GM23338 (cell line): Measurements from ENCODE around the gene SERPINA3. TPM values are rescaled to one million over a fixed set of nuclear protein-coding genes. Genes with fewer than 3 reads are reported as not detected.

Source experiments
- ATAC-seq: fragments of 200-7000 bp; cut with Tn5 transposase; 3 replicates; pipeline ENCODE4 v1.9.1; 2020
- DNase-seq: peaks from one replicate; pipeline ENCODE4 v3.0.0-alpha.2; 2015; ENCODE audit warnings: low spot score
- H2AFZ ChIP-seq: fragments of 200-600 bp; sonication (generic); 2 replicates; pipeline ENCODE4 v1.8.0; 2016; ENCODE audit warnings: antibody characterized with exemption, mild to moderate bottlenecking, moderate library complexity
- H3F3A ChIP-seq: fragments of 200-600 bp; sonication (generic); replicated peaks from 2 replicates; pipeline ENCODE4 v1.8.0; 2017; ENCODE audit warnings: antibody characterized with exemption, mixed run types, low read depth
- H3K27ac ChIP-seq: fragments of 200-600 bp; sonication (generic); 2 replicates; pipeline ENCODE4 v1.6.1; 2016; ENCODE audit warnings: low read depth
- H3K27me3 ChIP-seq: fragments of 200-600 bp; sonication (generic); 2 replicates; pipeline ENCODE4 v1.8.0; 2016; ENCODE audit warnings: mild to moderate bottlenecking, mixed run types, moderate library complexity; ENCODE audit not compliant: insufficient read depth
- H3K36me3 ChIP-seq: fragments of 200-600 bp; sonication (generic); 2 replicates; pipeline ENCODE4 v1.8.0; 2016; ENCODE audit warnings: mild to moderate bottlenecking; ENCODE audit not compliant: insufficient read depth
- H3K4me1 ChIP-seq: fragments of 200-600 bp; sonication (generic); 2 replicates; pipeline ENCODE4 v1.8.0; 2016; ENCODE audit warnings: mild to moderate bottlenecking, moderate library complexity; ENCODE audit not compliant: insufficient read depth
- H3K4me2 ChIP-seq: fragments of 200-600 bp; sonication (generic); 2 replicates; pipeline ENCODE4 v1.7.1; 2017; ENCODE audit warnings: mixed run types
- H3K4me3 ChIP-seq: fragments of 200-600 bp; sonication (generic); 2 replicates; pipeline ENCODE4 v1.6.1; 2016; ENCODE audit warnings: mixed run types
- H3K79me2 ChIP-seq: fragments of 200-600 bp; sonication (generic); replicated peaks from 2 replicates; pipeline ENCODE4 v1.8.0; 2017; ENCODE audit warnings: mild to moderate bottlenecking; ENCODE audit not compliant: insufficient read depth
- H3K9me2 ChIP-seq: fragments of 200-600 bp; sonication (generic); 2 replicates; pipeline ENCODE4 v1.8.0; 2017; ENCODE audit not compliant: insufficient read depth
- H4K20me1 ChIP-seq: fragments of 200-600 bp; sonication (generic); replicated peaks from 2 replicates; pipeline ENCODE4 v1.8.0; 2017; ENCODE audit warnings: mild to moderate bottlenecking; ENCODE audit not compliant: insufficient read depth
- H3K27ac Mint-ChIP-seq: 2 replicates; pipeline ENCODE4 v1.8.0; 2020; ENCODE audit warnings: inconsistent platforms, mild to moderate bottlenecking, moderate library complexity, mixed read lengths
- H3K27me3 Mint-ChIP-seq: 3 replicates; pipeline ENCODE4 v1.8.0; 2022; ENCODE audit warnings: low read depth, mild to moderate bottlenecking, moderate library complexity, mixed read lengths, inconsistent platforms; ENCODE audit not compliant: insufficient read depth, poor library complexity
- H3K36me3 Mint-ChIP-seq: 3 replicates; pipeline ENCODE4 v1.8.0; 2021; ENCODE audit warnings: low read depth, mild to moderate bottlenecking, inconsistent platforms, moderate library complexity, mixed read lengths
- H3K4me1 Mint-ChIP-seq: 3 replicates; pipeline ENCODE4 v1.8.0; 2020; ENCODE audit warnings: mild to moderate bottlenecking, inconsistent platforms, mixed read lengths
- H3K4me3 Mint-ChIP-seq: 3 replicates; pipeline ENCODE4 v1.8.0; 2021; ENCODE audit warnings: moderate library complexity, mild to moderate bottlenecking, inconsistent platforms, mixed read lengths
- H3K9me3 Mint-ChIP-seq: 3 replicates; pipeline ENCODE4 v1.8.0; 2020; ENCODE audit warnings: moderate library complexity, mild to moderate bottlenecking, inconsistent platforms, mixed read lengths
- CREB1 ChIP-seq: fragments of 250-450 bp; sonication (Bioruptor Pico); IDR thresholded peaks from 2 replicates; pipeline ENCODE4 v1.5.0; 2020; ENCODE audit warnings: low read depth, mild to moderate bottlenecking, moderate library complexity
- CTCF ChIP-seq, 2 experiments: fragments of 200-600 bp in 1 of 2; sonication (generic) in 1 of 2; conservative IDR thresholded peaks; 2 replicates each; pipeline versions ENCODE4 v1.5.1 to v1.6.1; 2016 to 2017; ENCODE audit warnings: antibody characterized with exemption in 2 of 2, low read depth in 2 of 2, mild to moderate bottlenecking in 2 of 2, moderate library complexity in 1 of 2
- EZH2 ChIP-seq: fragments of 200-600 bp; sonication (generic); IDR thresholded peaks from one replicate; pipeline ENCODE4 v1.8.0; 2017; ENCODE audit warnings: antibody characterized with exemption, mild to moderate bottlenecking, low read depth; ENCODE audit not compliant: unreplicated experiment
- EZH2phosphoT487 ChIP-seq: fragments of 200-600 bp; sonication (generic); IDR thresholded peaks from one replicate; pipeline ENCODE4 v1.8.1; 2018; ENCODE audit warnings: antibody characterized with exemption; ENCODE audit not compliant: unreplicated experiment
- JUNB ChIP-seq: IDR thresholded peaks from one replicate; pipeline ENCODE4 v1.6.1; 2016; ENCODE audit warnings: antibody characterized with exemption; ENCODE audit not compliant: unreplicated experiment
- NANOG ChIP-seq: IDR thresholded peaks from 2 replicates; pipeline ENCODE4 v1.6.1; 2016; ENCODE audit warnings: antibody characterized with exemption, borderline replicate concordance
- POLR2AphosphoS5 ChIP-seq: IDR thresholded peaks from 2 replicates; pipeline ENCODE4 v1.6.1; 2016; ENCODE audit warnings: antibody characterized with exemption, low read depth
- REST ChIP-seq: IDR thresholded peaks from one replicate; pipeline ENCODE4 v1.6.1; 2018; ENCODE audit warnings: antibody characterized with exemption; ENCODE audit not compliant: unreplicated experiment
- STAT1 ChIP-seq: IDR thresholded peaks from one replicate; pipeline ENCODE4 v1.6.1; 2016; ENCODE audit warnings: antibody characterized with exemption; ENCODE audit not compliant: unreplicated experiment
- ZNF114 ChIP-seq: fragments of 250-450 bp; sonication (Bioruptor Pico); IDR thresholded peaks from 2 replicates; pipeline ENCODE4 v1.5.0; 2020; ENCODE audit warnings: mild to moderate bottlenecking, moderate library complexity
- ZNF331 ChIP-seq: fragments of 250-450 bp; sonication (Bioruptor Pico); IDR thresholded peaks from 2 replicates; pipeline ENCODE4 v1.5.0; 2020; ENCODE audit warnings: low read depth, mild to moderate bottlenecking, moderate library complexity
- polyA plus RNA-seq: library from polyadenylated mRNA; unstranded; fragments of >200 nt; fragmentation: Nextera tagmentation; extraction: Ambion mirVana; gene quantifications from 2 replicates; pipeline ENCODE4 v1.2.1, GENCODE V29; 2016
- total RNA-seq: library from RNA; depleted of rRNA; stranded (reverse); fragments of >200 nt; shearing (Covaris generic); gene quantifications from 2 replicates; pipeline ENCODE4 v1.2.3, GENCODE V29; 2014
- TF ChIP-seq, protein P1 (sequence below): fragments of 250-450 bp; sonication (Bioruptor Pico); IDR thresholded peaks from 2 replicates; pipeline ENCODE4 v1.5.0; 2020; ENCODE audit warnings: mild to moderate bottlenecking, moderate library complexity
- TF ChIP-seq, protein P2 (sequence below): IDR thresholded peaks from 2 replicates; pipeline ENCODE4 v1.6.1; 2016; ENCODE audit warnings: antibody characterized with exemption

Gene SERPINA3
- total and polyA plus RNA-seq, 2 experiments from 2014 or later: not detected

- Mint-ChIP-seq H3K36me3 (no peaks in the 10 kb centered on the region; the same call in 2 of the 3 replicates), H3K27ac (no peak overlapping the region), H3K4me3 (no peak overlapping the region), H3K9me3 (peaks cover 13% of the 10 kb centered on the region; the same call in 2 of the 3 replicates), H3K4me1 (no peaks in the 10 kb centered on the region; the same call in 2 of the 3 replicates), H3K27me3 (peaks cover 4% of the 10 kb centered on the region)
- Histone ChIP-seq H2AFZ (no peak overlapping the region), H3K4me3 (no peak overlapping the region), H4K20me1 (no peaks in the 10 kb centered on the region), H3K27me3 (no peaks in the 10 kb centered on the region), H3K79me2 (no peaks in the 10 kb centered on the region), H3K4me2 (no peak overlapping the region), H3K4me1 (no peaks in the 10 kb centered on the region), H3K9me2 (no peaks in the 10 kb centered on the region; the same call in 1 of the 2 replicates), H3K27ac (no peak overlapping the region), H3F3A (no peaks in the 10 kb centered on the region), H3K36me3 (no peaks in the 10 kb centered on the region)
- no peak for ATAC-seq
- no peak for DNase-seq
- TF ChIP-seq ZNF114 (CRISPR knock-in tag) (no peak), STAT1 (no peak), CTCF (conservative IDR thresholded peaks at IDR 0.05; ENCODE audit: low read depth in 2 of 2) (no peak), NANOG (no peak), JUNB (no peak), REST (no peak), EZH2phosphoT487 (no peak), ZNF331 (CRISPR knock-in tag) (no peak), POLR2AphosphoS5 (no peak), EZH2 (no peak), CREB1 (CRISPR knock-in tag) (no peak)
- TF ChIP-seq, protein P1, sequence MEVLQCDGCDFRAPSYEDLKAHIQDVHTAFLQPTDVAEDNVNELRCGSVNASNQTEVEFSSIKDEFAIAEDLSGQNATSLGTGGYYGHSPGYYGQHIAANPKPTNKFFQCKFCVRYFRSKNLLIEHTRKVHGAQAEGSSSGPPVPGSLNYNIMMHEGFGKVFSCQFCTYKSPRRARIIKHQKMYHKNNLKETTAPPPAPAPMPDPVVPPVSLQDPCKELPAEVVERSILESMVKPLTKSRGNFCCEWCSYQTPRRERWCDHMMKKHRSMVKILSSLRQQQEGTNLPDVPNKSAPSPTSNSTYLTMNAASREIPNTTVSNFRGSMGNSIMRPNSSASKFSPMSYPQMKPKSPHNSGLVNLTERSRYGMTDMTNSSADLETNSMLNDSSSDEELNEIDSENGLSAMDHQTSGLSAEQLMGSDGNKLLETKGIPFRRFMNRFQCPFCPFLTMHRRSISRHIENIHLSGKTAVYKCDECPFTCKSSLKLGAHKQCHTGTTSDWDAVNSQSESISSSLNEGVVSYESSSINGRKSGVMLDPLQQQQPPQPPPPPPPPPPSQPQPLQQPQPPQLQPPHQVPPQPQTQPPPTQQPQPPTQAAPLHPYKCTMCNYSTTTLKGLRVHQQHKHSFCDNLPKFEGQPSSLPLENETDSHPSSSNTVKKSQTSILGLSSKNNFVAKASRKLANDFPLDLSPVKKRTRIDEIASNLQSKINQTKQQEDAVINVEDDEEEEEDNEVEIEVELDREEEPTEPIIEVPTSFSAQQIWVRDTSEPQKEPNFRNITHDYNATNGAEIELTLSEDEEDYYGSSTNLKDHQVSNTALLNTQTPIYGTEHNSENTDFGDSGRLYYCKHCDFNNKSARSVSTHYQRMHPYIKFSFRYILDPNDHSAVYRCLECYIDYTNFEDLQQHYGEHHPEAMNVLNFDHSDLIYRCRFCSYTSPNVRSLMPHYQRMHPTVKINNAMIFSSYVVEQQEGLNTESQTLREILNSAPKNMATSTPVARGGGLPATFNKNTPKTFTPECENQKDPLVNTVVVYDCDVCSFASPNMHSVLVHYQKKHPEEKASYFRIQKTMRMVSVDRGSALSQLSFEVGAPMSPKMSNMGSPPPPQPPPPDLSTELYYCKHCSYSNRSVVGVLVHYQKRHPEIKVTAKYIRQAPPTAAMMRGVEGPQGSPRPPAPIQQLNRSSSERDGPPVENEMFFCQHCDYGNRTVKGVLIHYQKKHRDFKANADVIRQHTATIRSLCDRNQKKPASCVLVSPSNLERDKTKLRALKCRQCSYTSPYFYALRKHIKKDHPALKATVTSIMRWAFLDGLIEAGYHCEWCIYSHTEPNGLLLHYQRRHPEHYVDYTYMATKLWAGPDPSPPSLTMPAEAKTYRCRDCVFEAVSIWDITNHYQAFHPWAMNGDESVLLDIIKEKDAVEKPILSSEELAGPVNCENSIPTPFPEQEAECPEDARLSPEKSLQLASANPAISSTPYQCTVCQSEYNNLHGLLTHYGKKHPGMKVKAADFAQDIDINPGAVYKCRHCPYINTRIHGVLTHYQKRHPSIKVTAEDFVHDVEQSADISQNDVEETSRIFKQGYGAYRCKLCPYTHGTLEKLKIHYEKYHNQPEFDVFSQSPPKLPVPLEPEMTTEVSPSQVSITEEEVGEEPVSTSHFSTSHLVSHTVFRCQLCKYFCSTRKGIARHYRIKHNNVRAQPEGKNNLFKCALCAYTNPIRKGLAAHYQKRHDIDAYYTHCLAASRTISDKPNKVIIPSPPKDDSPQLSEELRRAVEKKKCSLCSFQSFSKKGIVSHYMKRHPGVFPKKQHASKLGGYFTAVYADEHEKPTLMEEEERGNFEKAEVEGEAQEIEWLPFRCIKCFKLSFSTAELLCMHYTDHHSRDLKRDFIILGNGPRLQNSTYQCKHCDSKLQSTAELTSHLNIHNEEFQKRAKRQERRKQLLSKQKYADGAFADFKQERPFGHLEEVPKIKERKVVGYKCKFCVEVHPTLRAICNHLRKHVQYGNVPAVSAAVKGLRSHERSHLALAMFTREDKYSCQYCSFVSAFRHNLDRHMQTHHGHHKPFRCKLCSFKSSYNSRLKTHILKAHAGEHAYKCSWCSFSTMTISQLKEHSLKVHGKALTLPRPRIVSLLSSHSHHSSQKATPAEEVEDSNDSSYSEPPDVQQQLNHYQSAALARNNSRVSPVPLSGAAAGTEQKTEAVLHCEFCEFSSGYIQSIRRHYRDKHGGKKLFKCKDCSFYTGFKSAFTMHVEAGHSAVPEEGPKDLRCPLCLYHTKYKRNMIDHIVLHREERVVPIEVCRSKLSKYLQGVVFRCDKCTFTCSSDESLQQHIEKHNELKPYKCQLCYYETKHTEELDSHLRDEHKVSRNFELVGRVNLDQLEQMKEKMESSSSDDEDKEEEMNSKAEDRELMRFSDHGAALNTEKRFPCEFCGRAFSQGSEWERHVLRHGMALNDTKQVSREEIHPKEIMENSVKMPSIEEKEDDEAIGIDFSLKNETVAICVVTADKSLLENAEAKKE (CRISPR knock-in tag): no peak
- TF ChIP-seq, protein P2, sequence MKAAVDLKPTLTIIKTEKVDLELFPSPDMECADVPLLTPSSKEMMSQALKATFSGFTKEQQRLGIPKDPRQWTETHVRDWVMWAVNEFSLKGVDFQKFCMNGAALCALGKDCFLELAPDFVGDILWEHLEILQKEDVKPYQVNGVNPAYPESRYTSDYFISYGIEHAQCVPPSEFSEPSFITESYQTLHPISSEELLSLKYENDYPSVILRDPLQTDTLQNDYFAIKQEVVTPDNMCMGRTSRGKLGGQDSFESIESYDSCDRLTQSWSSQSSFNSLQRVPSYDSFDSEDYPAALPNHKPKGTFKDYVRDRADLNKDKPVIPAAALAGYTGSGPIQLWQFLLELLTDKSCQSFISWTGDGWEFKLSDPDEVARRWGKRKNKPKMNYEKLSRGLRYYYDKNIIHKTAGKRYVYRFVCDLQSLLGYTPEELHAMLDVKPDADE: no peak
Measured at GRCh38 chr14:94575730-94576585, 36.2 kb upstream of the SERPINA3 start.
